SH-SY5Y (cell line): ENCODE results near the gene PTGES.

Source experiments
- GATA2 ChIP-seq: IDR thresholded peaks from 2 replicates; pipeline ENCODE4 v1.6.1; 2011; ENCODE audit warnings: mild to moderate bottlenecking, low read depth, low read length
- GATA3 ChIP-seq: IDR thresholded peaks from 2 replicates; pipeline ENCODE4 v1.6.1; 2011; ENCODE audit warnings: low read depth, mild to moderate bottlenecking, low read length, moderate library complexity

PTGES gene

DNA sequence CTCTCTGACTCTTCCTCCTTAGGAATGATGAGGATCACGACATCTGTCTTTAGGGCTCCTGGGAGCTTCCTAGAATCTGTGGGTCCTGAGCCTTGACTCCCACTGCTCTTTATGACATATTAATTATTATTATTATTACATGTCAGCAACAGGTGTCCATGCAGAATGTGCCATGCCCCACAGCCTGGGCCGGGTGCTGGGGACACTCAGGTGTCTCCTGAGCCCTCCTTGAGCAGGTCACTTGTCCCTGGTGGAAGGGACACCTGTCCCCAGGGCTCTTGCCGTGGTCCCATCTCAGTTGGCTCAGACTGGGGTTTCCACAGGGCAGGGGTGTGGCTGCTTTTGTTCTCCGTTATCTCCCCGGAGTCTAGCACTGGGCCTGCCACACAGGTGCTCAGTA, 34.2 kb downstream of the PTGES start:
- no peak for TF ChIP-seq GATA3
- TF ChIP-seq GATA2, result no peak

DNA sequence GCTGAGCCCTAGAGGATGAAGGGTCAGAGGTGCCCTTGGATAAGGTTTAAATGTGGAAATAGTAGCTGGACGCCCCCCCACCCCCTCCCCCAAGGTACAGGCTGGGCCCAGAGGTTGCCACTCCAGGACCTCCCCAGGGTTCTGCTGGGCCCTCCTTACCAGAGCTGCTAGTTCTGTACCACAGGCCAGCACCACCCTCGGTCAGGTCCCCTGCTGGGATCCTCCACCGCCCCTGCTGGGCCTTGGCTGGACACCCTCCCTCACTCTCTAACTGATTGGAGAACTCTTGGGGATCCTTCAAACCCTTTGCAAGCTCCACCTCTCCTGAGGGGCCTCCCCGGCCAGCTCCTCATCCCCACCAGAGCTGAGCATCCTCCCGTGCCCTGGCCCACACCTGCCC, 34.9 kb downstream of the PTGES start:
- no peak for TF ChIP-seq GATA3
- no peak for TF ChIP-seq GATA2

DNA sequence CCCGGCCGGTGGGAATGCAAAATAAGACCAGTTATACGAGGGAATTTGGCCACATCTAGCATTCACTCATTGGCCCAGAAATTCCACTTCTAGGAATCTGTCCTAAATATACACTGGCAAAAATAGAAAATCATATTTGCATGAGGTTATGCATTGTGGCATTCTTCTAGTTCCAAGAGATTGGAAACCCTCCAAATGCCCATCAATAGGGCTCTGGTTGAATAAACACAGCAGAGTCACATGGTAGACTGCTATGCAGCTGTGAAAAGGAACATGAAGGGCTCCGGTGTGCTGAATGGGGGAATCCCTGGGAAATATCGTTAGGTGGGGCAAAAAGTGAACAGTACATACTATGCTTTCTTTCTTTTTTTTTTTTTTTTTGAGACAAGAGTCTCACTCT, 36.8 kb downstream of the PTGES start:
- TF ChIP-seq GATA2, result no peak

GRCh38 chr9:129714511-129715061, 38.3 kb downstream of the PTGES start:
- TF ChIP-seq GATA2, result no peak
- no peak for TF ChIP-seq GATA3

GRCh38 chr9:129713402-129713679, 39.5 kb downstream of the PTGES start:
- TF ChIP-seq GATA3 (no peak), GATA2 (no peak)

DNA sequence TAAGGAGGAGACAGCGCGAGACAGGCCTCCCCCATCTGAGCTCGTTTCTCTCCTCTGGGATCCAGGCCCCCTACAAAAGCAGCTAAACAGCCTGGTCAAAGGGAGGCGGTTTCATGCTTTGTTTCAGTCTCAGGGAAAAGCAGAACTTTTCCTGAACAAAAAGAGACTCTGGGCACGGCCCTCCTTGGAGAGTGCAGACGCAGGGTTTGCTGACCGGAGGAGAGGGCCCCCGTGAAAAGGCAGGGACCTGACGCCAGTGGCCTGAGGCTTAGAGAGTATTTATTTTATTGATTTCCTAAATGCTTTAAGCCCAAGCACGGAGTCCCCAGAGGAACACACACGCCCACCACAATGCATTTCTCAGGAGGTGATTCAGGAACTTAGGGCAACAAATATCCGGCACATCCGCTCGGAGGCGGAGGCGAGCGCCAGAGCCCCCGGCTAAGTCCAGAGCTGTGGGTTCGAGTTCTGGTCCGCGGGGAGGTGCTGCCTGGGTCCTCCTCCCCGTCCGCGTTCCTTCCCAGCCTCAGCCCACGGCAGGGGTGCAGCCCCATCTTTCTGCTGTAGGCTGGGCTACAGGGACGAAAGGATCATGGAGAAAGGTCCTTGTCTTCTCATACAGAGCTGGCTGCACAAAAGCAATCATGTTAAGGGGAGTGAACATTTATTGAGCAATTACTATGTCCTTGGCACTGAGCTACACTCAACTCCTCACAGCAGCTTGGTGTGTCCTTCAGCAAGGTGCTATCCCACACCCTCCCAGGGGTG, 40.0 kb downstream of the PTGES start:
- TF ChIP-seq GATA2 (no peak), GATA3 (no peak)

GRCh38 chr9:129710169-129710453, 42.7 kb downstream of the PTGES start:
- TF ChIP-seq GATA2 (no peak), GATA3 (no peak)

GRCh38 chr9:129709438-129710168, 43.2 kb downstream of the PTGES start:
- TF ChIP-seq GATA3 (no peak), GATA2 (no peak)

GRCh38 chr9:129708793-129709192, 44.0 kb downstream of the PTGES start:
- TF ChIP-seq GATA3, result no peak
- TF ChIP-seq GATA2, result no peak

- TF ChIP-seq GATA3 (no peak), GATA2 (no peak)
Observed at GRCh38 chr9:129704807-129705206, 48.0 kb downstream of the PTGES start.

GRCh38 chr9:129703667-129704355, 49.0 kb downstream of the PTGES start:
- TF ChIP-seq GATA2 (no peak), GATA3 (no peak)

- TF ChIP-seq GATA2 (no peak), GATA3 (no peak)
Observed at GRCh38 chr9:129702589-129703520, 50.0 kb downstream of the PTGES start.

- no peak for TF ChIP-seq GATA2
- no peak for TF ChIP-seq GATA3
Observed at GRCh38 chr9:129701549-129701948, 51.3 kb downstream of the PTGES start.

- no peak for TF ChIP-seq GATA2
- no peak for TF ChIP-seq GATA3
Observed at GRCh38 chr9:129701054-129701453, 51.8 kb downstream of the PTGES start.
